ENCODE results near the gene NTN3. TPM values are rescaled to one million over a fixed set of nuclear protein-coding genes. Genes with fewer than 3 reads are reported as not detected.

NTN3 gene
- total RNA-seq, 4 donors from 2014 or later, result 1.3 to 15.5 TPM; not detected in 2

- no peaks in the 10 kb centered on the region for H3K27me3 ChIP-seq
- intact Hi-C loops (cut with DNase I; ENCODE audit: low total_unique reads), result no loop called here
- H3K4me1 ChIP-seq, result peaks cover 0 to 11% of the 10 kb centered on the region in 2 donors
- H3K27ac ChIP-seq, result no peak overlapping the region
- TF ChIP-seq CTCF (IDR thresholded peaks at IDR 0.05) (no peak), POLR2A (IDR thresholded peaks at IDR 0.05) (no peak)
- no peak overlapping the region for H3K4me3 ChIP-seq
- H3K9me3 ChIP-seq, result no peaks in the 10 kb centered on the region
- no peak for DNase-seq
- H3K36me3 ChIP-seq, result no peaks in the 10 kb centered on the region
These were observed 14.9 kb downstream of the NTN3 start for GRCh38 chr16:2485811-2486507.

- H3K4me3 ChIP-seq, result no peak overlapping the region
- H3K9me3 ChIP-seq, result no peaks in the 10 kb centered on the region
- intact Hi-C loops (cut with DNase I; ENCODE audit: low total_unique reads), result no loop called here
- no peak overlapping the region for H3K27ac ChIP-seq
- no peak for TF ChIP-seq POLR2A (IDR thresholded peaks at IDR 0.05)
- TF ChIP-seq CTCF (IDR thresholded peaks at IDR 0.05), result no peak
- H3K27me3 ChIP-seq, result no peaks in the 10 kb centered on the region
- no peak for DNase-seq
- no peaks in the 10 kb centered on the region for H3K36me3 ChIP-seq
- H3K4me1 ChIP-seq, result peaks cover 0 to 11% of the 10 kb centered on the region in 2 donors
These were observed 15.8 kb downstream of the NTN3 start for GRCh38 chr16:2486645-2487516.

GRCh38 chr16:2487517-2487842, 16.4 kb downstream of the NTN3 start:
- Histone ChIP-seq H3K9me3 (no peaks in the 10 kb centered on the region), H3K27me3 (no peaks in the 10 kb centered on the region), H3K4me3 (no peak overlapping the region), H3K36me3 (no peaks in the 10 kb centered on the region), H3K4me1 (peaks cover 0 to 11% of the 10 kb centered on the region in 2 donors), H3K27ac (no peak overlapping the region)
- intact Hi-C loops (cut with DNase I; ENCODE audit: low total_unique reads), result no loop called here
- DNase-seq, result no peak
- TF ChIP-seq CTCF (IDR thresholded peaks at IDR 0.05), result no peak
- TF ChIP-seq POLR2A (IDR thresholded peaks at IDR 0.05), result no peak

- Histone ChIP-seq H3K36me3 (no peaks in the 10 kb centered on the region), H3K9me3 (no peaks in the 10 kb centered on the region), H3K27me3 (no peaks in the 10 kb centered on the region), H3K4me1 (peaks cover 0 to 10% of the 10 kb centered on the region in 2 donors), H3K27ac (no peak overlapping the region), H3K4me3 (no peak overlapping the region)
- no peak for DNase-seq
- TF ChIP-seq CTCF (IDR thresholded peaks at IDR 0.05) (no peak), POLR2A (IDR thresholded peaks at IDR 0.05) (no peak)
- intact Hi-C loops (cut with DNase I; ENCODE audit: low total_unique reads), result no loop called here
These were observed 16.9 kb downstream of the NTN3 start for GRCh38 chr16:2487903-2488531.

GRCh38 chr16:2489581-2489980, 18.5 kb downstream of the NTN3 start:
- intact Hi-C loops (cut with DNase I; ENCODE audit: low total_unique reads), result no loop called here
- no peaks in the 10 kb centered on the region for H3K4me1 ChIP-seq
- no peak overlapping the region for H3K4me3 ChIP-seq
- no peaks in the 10 kb centered on the region for H3K36me3 ChIP-seq
- no peak overlapping the region for H3K27ac ChIP-seq
- TF ChIP-seq POLR2A (IDR thresholded peaks at IDR 0.05), result no peak
- no peak for TF ChIP-seq CTCF (IDR thresholded peaks at IDR 0.05)
- no peak for DNase-seq
- H3K9me3 ChIP-seq, result no peaks in the 10 kb centered on the region
- H3K27me3 ChIP-seq, result no peaks in the 10 kb centered on the region
